ENCODE data around the gene GIMAP1. TPM values are rescaled to one million over a fixed set of nuclear protein-coding genes. Genes with fewer than 3 reads are reported as not detected.

GIMAP1 gene
- total RNA-seq, 3 donors from 2014 or later = 0.84 to 3.6 (median 2.9) TPM

GRCh38 chr7:150715293-150715692 lies 1.1 kb upstream of the GIMAP1 start:
- H3K4me3 ChIP-seq = no peak overlapping the region
- DNase-seq (no peak), ATAC-seq (peak; percentile 34)
- no peak for TF ChIP-seq CTCF (IDR thresholded peaks at IDR 0.05)
- no peaks in the 10 kb centered on the region for H3K9me3 ChIP-seq
- intact Hi-C loops (cut with DNase I, micrococcal nuclease) = no loop called here
- no peaks in the 10 kb centered on the region for H3K4me1 ChIP-seq (ENCODE audit: low read depth)
- H3K36me3 ChIP-seq (ENCODE audit: low read depth) = no peaks in the 10 kb centered on the region

GRCh38 chr7:150715738-150716137 lies 675 bp upstream of the GIMAP1 start:
- no peaks in the 10 kb centered on the region for H3K9me3 ChIP-seq
- no peaks in the 10 kb centered on the region for H3K36me3 ChIP-seq (ENCODE audit: low read depth)
- no peak overlapping the region for H3K4me3 ChIP-seq
- no peak for DNase-seq
- no peak for TF ChIP-seq CTCF (IDR thresholded peaks at IDR 0.05)
- intact Hi-C loops (cut with DNase I, micrococcal nuclease) = no loop called here
- no peaks in the 10 kb centered on the region for H3K4me1 ChIP-seq (ENCODE audit: low read depth)
- peak; percentile 22 for ATAC-seq

- DNase-seq (no peak), ATAC-seq (no peak)
- H3K36me3 ChIP-seq (ENCODE audit: low read depth) = no peaks in the 10 kb centered on the region
- TF ChIP-seq CTCF (IDR thresholded peaks at IDR 0.05) = no peak
- intact Hi-C loops (cut with DNase I, micrococcal nuclease) = no loop called here
- no peaks in the 10 kb centered on the region for H3K4me1 ChIP-seq (ENCODE audit: low read depth)
- peak overlapping the region; percentile 6 for H3K4me3 ChIP-seq
- H3K9me3 ChIP-seq = no peaks in the 10 kb centered on the region
These were observed 526 bp downstream of the GIMAP1 start for GRCh38 chr7:150716939-150717338.

- Histone ChIP-seq H3K36me3 (ENCODE audit: low read depth) (no peaks in the 10 kb centered on the region), H3K4me3 (no peak overlapping the region), H3K9me3 (no peaks in the 10 kb centered on the region), H3K4me1 (ENCODE audit: low read depth) (no peaks in the 10 kb centered on the region)
- ATAC-seq = no peak
- no peak for DNase-seq
- no peak for TF ChIP-seq CTCF (IDR thresholded peaks at IDR 0.05)
- intact Hi-C loops (cut with DNase I, micrococcal nuclease) = no loop called here
These were observed 1.5 kb downstream of the GIMAP1 start for GRCh38 chr7:150717814-150718420.

GRCh38 chr7:150719436-150719835 lies 3.0 kb downstream of the GIMAP1 start:
- no peak for TF ChIP-seq CTCF (IDR thresholded peaks at IDR 0.05)
- H3K36me3 ChIP-seq (ENCODE audit: low read depth) = no peaks in the 10 kb centered on the region
- no peak for ATAC-seq
- H3K4me3 ChIP-seq = no peak overlapping the region
- intact Hi-C loops (cut with DNase I, micrococcal nuclease) = no loop called here
- no peaks in the 10 kb centered on the region for H3K4me1 ChIP-seq (ENCODE audit: low read depth)
- DNase-seq = no peak
- H3K9me3 ChIP-seq = no peaks in the 10 kb centered on the region

Measured in mucosa of descending colon (tissue), 3 donors.